HUES48 (cell line): ENCODE measurements around the gene SEL1L.

ENCODE experiments used
- H3K27ac ChIP-seq: one replicate; pipeline ENCODE4 v1.7.0; 2013; ENCODE audit warnings: low read depth, low read length, inconsistent platforms
- H3K27me3 ChIP-seq: 2 replicates; pipeline ENCODE4 v1.6.1; 2013; ENCODE audit warnings: mild to moderate bottlenecking, low read length; ENCODE audit not compliant: control insufficient read depth, insufficient read depth
- H3K36me3 ChIP-seq: 2 replicates; pipeline ENCODE4 v1.6.1; 2013; ENCODE audit warnings: low read length; ENCODE audit not compliant: control insufficient read depth, insufficient read depth
- H3K4me1 ChIP-seq: 2 replicates; pipeline ENCODE4 v1.6.1; 2013; ENCODE audit warnings: mild to moderate bottlenecking, low read length; ENCODE audit not compliant: control insufficient read depth, insufficient read depth
- H3K4me3 ChIP-seq: 2 replicates; pipeline ENCODE4 v1.5.1; 2013; ENCODE audit warnings: mild to moderate bottlenecking, low read depth, low read length
- H3K9ac ChIP-seq: 2 replicates; pipeline ENCODE4 v1.6.1; 2013; ENCODE audit warnings: mild to moderate bottlenecking, low read depth, low read length, moderate library complexity
- H3K9me3 ChIP-seq: 2 replicates; pipeline ENCODE4 v1.6.1; 2013; ENCODE audit warnings: low read length; ENCODE audit not compliant: control insufficient read depth, insufficient read depth

SEL1L gene

GRCh38 chr14:81533536-81534343 lies at the start of gene SEL1L:
Gene SEL1L, minus strand, starts transcription at chr14:81533853. Its CDS starts 109 bp downstream, at chr14:81533744.
- peak within 1 kb of the TSS; percentile 92 for H3K4me3 ChIP-seq
- H3K9ac ChIP-seq: no peak within 1 kb of the TSS; the same call in 1 of the 2 replicates
- H3K9me3 ChIP-seq: peaks cover 8% of the 10 kb centered on the region
- peaks cover 11% of the 10 kb centered on the region for H3K4me1 ChIP-seq
- no peaks in the 10 kb centered on the region for H3K36me3 ChIP-seq
- H3K27ac ChIP-seq: no peak within 1 kb of the TSS
- H3K27me3 ChIP-seq: no peaks in the 10 kb centered on the region

GRCh38 chr14:81582420-81582819 lies 48.8 kb upstream of the SEL1L start:
- Histone ChIP-seq H3K36me3 (no peaks in the 10 kb centered on the region), H3K9ac (no peak overlapping the region), H3K27me3 (no peaks in the 10 kb centered on the region), H3K9me3 (no peaks in the 10 kb centered on the region), H3K4me1 (no peaks in the 10 kb centered on the region), H3K27ac (no peak overlapping the region), H3K4me3 (no peak overlapping the region)

GRCh38 chr14:81579115-81579514 lies 45.5 kb upstream of the SEL1L start:
- Histone ChIP-seq H3K4me1 (no peaks in the 10 kb centered on the region), H3K9ac (no peak overlapping the region), H3K9me3 (no peaks in the 10 kb centered on the region), H3K27ac (no peak overlapping the region), H3K36me3 (no peaks in the 10 kb centered on the region), H3K27me3 (no peaks in the 10 kb centered on the region), H3K4me3 (no peak overlapping the region)

- Histone ChIP-seq H3K9ac (no peak overlapping the region), H3K9me3 (no peaks in the 10 kb centered on the region), H3K4me1 (no peaks in the 10 kb centered on the region), H3K27me3 (no peaks in the 10 kb centered on the region), H3K4me3 (no peak overlapping the region), H3K27ac (no peak overlapping the region), H3K36me3 (no peaks in the 10 kb centered on the region)
These were observed 37.8 kb upstream of the SEL1L start for GRCh38 chr14:81571437-81571836.

- Histone ChIP-seq H3K36me3 (no peaks in the 10 kb centered on the region), H3K4me1 (peaks cover 12% of the 10 kb centered on the region; the same call in 1 of the 2 replicates), H3K4me3 (no peak overlapping the region), H3K9me3 (no peaks in the 10 kb centered on the region), H3K27me3 (peaks cover 9% of the 10 kb centered on the region), H3K27ac (no peak overlapping the region), H3K9ac (no peak overlapping the region)
These were observed 33.6 kb upstream of the SEL1L start for GRCh38 chr14:81567302-81567701.

- peaks cover 9% of the 10 kb centered on the region for H3K27me3 ChIP-seq
- no peak overlapping the region for H3K9ac ChIP-seq
- H3K4me1 ChIP-seq: peaks cover 24% of the 10 kb centered on the region
- no peaks in the 10 kb centered on the region for H3K36me3 ChIP-seq
- H3K9me3 ChIP-seq: no peaks in the 10 kb centered on the region
- H3K4me3 ChIP-seq: no peak overlapping the region
- no peak overlapping the region for H3K27ac ChIP-seq
These were observed 32.0 kb upstream of the SEL1L start for GRCh38 chr14:81565441-81566290.

- Histone ChIP-seq H3K27ac (peak overlapping the region; percentile 50), H3K4me3 (no peak overlapping the region), H3K36me3 (no peaks in the 10 kb centered on the region), H3K9ac (no peak overlapping the region), H3K9me3 (no peaks in the 10 kb centered on the region), H3K27me3 (peaks cover 9% of the 10 kb centered on the region), H3K4me1 (peaks cover 24% of the 10 kb centered on the region)
These were observed 29.2 kb upstream of the SEL1L start for GRCh38 chr14:81562818-81563217.

- H3K4me3 ChIP-seq: no peak overlapping the region
- peak overlapping the region; percentile 79 for H3K27ac ChIP-seq
- H3K9me3 ChIP-seq: no peaks in the 10 kb centered on the region
- no peak overlapping the region for H3K9ac ChIP-seq
- H3K36me3 ChIP-seq: no peaks in the 10 kb centered on the region
- H3K27me3 ChIP-seq: peaks cover 9% of the 10 kb centered on the region
- H3K4me1 ChIP-seq: peaks cover 24% of the 10 kb centered on the region
These were observed 27.6 kb upstream of the SEL1L start for GRCh38 chr14:81561084-81561775.

- H3K4me1 ChIP-seq: peaks cover 24% of the 10 kb centered on the region
- H3K27ac ChIP-seq: no peak overlapping the region
- no peaks in the 10 kb centered on the region for H3K9me3 ChIP-seq
- no peak overlapping the region for H3K9ac ChIP-seq
- peaks cover 9% of the 10 kb centered on the region for H3K27me3 ChIP-seq
- no peak overlapping the region for H3K4me3 ChIP-seq
- H3K36me3 ChIP-seq: no peaks in the 10 kb centered on the region
These were observed 25.7 kb upstream of the SEL1L start for GRCh38 chr14:81559385-81559784.

- Histone ChIP-seq H3K27ac (no peak overlapping the region), H3K36me3 (no peaks in the 10 kb centered on the region), H3K4me1 (peaks cover 13% of the 10 kb centered on the region), H3K9me3 (no peaks in the 10 kb centered on the region), H3K27me3 (no peaks in the 10 kb centered on the region), H3K4me3 (no peak overlapping the region), H3K9ac (no peak overlapping the region)
These were observed 23.5 kb upstream of the SEL1L start for GRCh38 chr14:81557146-81557545.
